ENCODE measurements around the gene IER5.

DNA sequence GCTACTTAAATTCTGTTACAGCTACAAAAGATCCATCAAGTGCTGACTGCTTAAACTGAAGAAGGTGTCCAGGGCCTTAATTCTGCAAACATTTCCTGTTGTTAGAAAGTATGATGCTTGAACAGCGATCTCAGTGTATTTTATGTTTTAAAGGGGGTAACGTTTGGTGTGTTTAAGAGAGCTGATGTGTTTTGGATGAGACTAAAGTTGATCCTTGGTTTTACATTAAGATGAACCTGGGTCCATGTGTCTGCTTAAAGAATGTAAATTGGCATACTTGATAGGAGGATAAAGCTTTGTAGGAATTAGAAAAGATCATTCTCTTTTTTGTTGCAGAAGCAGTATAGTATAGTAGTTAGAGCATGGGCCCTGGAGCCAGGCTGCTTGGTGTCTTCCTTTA lies 3.6 kb downstream of the IER5 start:
- TF ChIP-seq EZH2 (IDR thresholded peaks at IDR 0.05) (no peak), POLR2A (IDR thresholded peaks at IDR 0.05; ENCODE audit: borderline replicate concordance, extremely low read depth, insufficient read depth, insufficient read length) (no peak), POLR2AphosphoS5 (IDR thresholded peaks at IDR 0.05; ENCODE audit: low read depth, low read length) (no peak), JUND (IDR thresholded peaks at IDR 0.05) (no peak), ZNF274 (IDR thresholded peaks at IDR 0.05; ENCODE audit: low read depth, low read length) (no peak)
- TF ChIP-seq, protein P1, sequence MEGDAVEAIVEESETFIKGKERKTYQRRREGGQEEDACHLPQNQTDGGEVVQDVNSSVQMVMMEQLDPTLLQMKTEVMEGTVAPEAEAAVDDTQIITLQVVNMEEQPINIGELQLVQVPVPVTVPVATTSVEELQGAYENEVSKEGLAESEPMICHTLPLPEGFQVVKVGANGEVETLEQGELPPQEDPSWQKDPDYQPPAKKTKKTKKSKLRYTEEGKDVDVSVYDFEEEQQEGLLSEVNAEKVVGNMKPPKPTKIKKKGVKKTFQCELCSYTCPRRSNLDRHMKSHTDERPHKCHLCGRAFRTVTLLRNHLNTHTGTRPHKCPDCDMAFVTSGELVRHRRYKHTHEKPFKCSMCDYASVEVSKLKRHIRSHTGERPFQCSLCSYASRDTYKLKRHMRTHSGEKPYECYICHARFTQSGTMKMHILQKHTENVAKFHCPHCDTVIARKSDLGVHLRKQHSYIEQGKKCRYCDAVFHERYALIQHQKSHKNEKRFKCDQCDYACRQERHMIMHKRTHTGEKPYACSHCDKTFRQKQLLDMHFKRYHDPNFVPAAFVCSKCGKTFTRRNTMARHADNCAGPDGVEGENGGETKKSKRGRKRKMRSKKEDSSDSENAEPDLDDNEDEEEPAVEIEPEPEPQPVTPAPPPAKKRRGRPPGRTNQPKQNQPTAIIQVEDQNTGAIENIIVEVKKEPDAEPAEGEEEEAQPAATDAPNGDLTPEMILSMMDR (IDR thresholded peaks at IDR 0.05 in 2 of 3, conservative IDR thresholded peaks at IDR 0.05 in 1 of 3; ENCODE audit: borderline replicate concordance in 1 of 3, insufficient read depth in 1 of 3, low read depth in 2 of 3, low read length in 2 of 3) = no peak
- TF ChIP-seq, protein P2, sequence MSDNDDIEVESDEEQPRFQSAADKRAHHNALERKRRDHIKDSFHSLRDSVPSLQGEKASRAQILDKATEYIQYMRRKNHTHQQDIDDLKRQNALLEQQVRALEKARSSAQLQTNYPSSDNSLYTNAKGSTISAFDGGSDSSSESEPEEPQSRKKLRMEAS (IDR thresholded peaks at IDR 0.05) = no peak
